Activated naive CD4-positive, alpha-beta T cell treated with anti-CD3 and anti-CD28 coated beads, Interleukin-2, amount 10 ng/mL, durations not matched to agents 7 days and 5 days (primary cell): ENCODE results near the gene KCNMB4.

ENCODE experiments used
- CTCF ChIA-PET: fragments of 350-600 bp; sonication (Branson Sonifier 250); formaldehyde crosslinking; loops from one replicate; lab custom pipeline; 2021; ENCODE audit warnings: antibody characterized with exemption; lab: Charles Lee
- DNase-seq: peaks from one replicate; pipeline ENCODE4 v3.0.0-alpha.2; 2020
- H3K27ac Mint-ChIP-seq: one replicate; pipeline ENCODE4 v1.8.0; 2021; ENCODE audit warnings: mild to moderate bottlenecking, moderate library complexity, mixed read lengths
- H3K27me3 Mint-ChIP-seq: one replicate; pipeline ENCODE4 v1.8.0; 2021; ENCODE audit warnings: mild to moderate bottlenecking, mixed read lengths
- H3K36me3 Mint-ChIP-seq: one replicate; pipeline ENCODE4 v1.8.0; 2021; ENCODE audit warnings: mixed read lengths
- H3K4me1 Mint-ChIP-seq: one replicate; pipeline ENCODE4 v1.8.0; 2021; ENCODE audit warnings: mixed read lengths
- H3K4me3 Mint-ChIP-seq: one replicate; pipeline ENCODE4 v1.8.0; 2021; ENCODE audit warnings: mild to moderate bottlenecking, moderate library complexity, mixed read lengths
- H3K9me3 Mint-ChIP-seq: one replicate; pipeline ENCODE4 v1.8.0; 2021; ENCODE audit warnings: mixed read lengths

The KCNMB4 gene

DNA sequence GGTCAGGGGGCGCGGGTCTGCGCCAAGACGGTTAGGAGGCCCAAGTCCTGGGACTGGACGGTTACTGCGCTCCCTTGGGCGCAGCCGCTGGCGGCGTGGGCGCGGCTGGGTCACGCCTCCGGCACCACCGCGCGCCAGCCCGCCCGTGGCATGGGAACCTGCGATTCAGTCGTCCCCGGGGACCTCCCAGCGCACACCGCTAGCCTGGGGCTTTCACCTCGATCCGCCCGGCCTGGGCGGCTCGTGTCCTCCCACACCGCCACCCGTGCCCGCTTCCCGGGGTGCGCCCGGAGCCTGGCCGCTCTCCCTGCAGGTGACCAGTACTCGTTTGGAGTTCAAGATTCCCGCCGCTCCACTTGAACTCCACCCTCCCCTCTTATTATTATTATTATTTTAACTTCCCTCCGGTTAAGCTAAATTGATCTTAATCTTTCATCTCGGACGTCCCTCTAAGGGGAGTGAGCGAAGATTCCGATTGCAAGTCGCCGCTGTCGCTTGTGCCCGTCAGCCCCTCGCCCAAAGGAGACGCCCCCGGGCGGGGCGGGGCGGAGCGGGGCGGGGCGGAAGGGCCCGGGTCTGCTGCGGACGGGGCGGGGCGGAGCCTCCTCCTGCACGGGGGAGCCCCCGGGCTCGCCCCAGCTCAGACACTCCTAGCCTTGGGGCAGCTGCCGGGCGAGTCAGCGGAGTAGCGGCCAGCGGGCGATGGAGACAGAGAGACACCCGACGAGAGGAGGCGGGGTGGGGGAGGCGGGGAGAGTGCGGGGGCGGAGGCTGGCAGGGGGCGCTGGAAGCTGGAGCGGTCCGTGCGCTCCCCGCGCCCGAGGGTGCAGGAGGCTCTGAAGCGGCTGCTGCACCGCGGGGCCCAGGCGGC is at the start of gene KCNMB4:
TSS of gene KCNMB4 (plus strand) at position 643 of the 871 bp plus-strand sequence. CDS start 445 bp downstream, outside the sequence.
- H3K36me3 Mint-ChIP-seq = no peaks in the 10 kb centered on the region
- H3K4me3 Mint-ChIP-seq = peak within 1 kb of the TSS; percentile 87
- H3K27me3 Mint-ChIP-seq = peaks cover 40% of the 10 kb centered on the region
- DNase-seq = peak; percentile 82
- H3K9me3 Mint-ChIP-seq = no peaks in the 10 kb centered on the region
- peak within 1 kb of the TSS; percentile 33 for H3K27ac Mint-ChIP-seq
- peaks cover 25% of the 10 kb centered on the region for H3K4me1 Mint-ChIP-seq
- CTCF ChIA-PET = no interaction called here

DNA sequence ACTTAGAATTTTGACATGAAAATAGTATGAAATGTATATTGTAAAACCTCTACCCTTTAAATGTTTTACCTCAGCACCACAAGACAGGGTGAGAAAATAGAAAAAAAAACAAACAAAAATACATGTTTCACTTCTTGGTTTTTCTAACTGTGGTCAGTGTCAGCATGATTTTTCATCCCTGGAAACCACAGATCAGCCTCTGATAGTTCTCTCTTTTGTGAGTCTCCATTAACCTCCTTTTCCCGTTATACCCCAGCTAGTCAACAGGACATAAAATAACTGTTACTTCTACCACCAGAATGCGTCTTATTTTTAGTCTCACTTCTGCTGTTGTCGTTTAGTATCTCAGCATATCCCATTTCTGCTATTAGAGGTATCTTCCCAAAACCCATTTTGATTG is 48.3 kb upstream of the KCNMB4 start:
- Mint-ChIP-seq H3K27ac (no peak overlapping the region), H3K27me3 (no peaks in the 10 kb centered on the region), H3K4me3 (no peak overlapping the region), H3K4me1 (peaks cover 7% of the 10 kb centered on the region), H3K9me3 (no peaks in the 10 kb centered on the region), H3K36me3 (peaks cover 24% of the 10 kb centered on the region)
- CTCF ChIA-PET = no interaction called here
- DNase-seq = no peak

DNA sequence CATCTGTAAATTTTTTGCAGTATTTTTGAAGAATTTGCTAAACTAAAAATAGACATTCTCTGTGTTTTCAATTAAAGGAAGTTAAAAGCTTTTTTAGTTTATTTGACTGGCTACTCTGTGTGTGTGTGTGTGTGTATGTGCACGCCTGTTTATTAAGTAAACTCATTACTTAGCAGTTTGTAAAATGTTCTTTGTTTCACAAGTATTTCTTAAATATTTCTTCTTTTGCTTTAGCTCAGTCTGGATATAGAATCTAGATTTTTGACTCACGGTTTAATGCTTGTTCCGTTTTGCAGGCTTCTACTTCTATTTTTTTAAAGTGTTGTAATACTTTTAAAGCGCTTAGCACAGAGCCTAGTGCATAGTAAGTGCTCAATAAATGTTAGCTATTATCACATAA is 46.5 kb upstream of the KCNMB4 start:
- CTCF ChIA-PET = no interaction called here
- H3K9me3 Mint-ChIP-seq = no peaks in the 10 kb centered on the region
- peak overlapping the region; percentile 19 for H3K27ac Mint-ChIP-seq
- H3K36me3 Mint-ChIP-seq = peaks cover 28% of the 10 kb centered on the region
- peaks cover 7% of the 10 kb centered on the region for H3K4me1 Mint-ChIP-seq
- no peaks in the 10 kb centered on the region for H3K27me3 Mint-ChIP-seq
- DNase-seq = no peak
- H3K4me3 Mint-ChIP-seq = no peak overlapping the region

GRCh38 chr12:70321191-70321590 is 44.9 kb upstream of the KCNMB4 start:
- CTCF ChIA-PET = no interaction called here
- peaks cover 32% of the 10 kb centered on the region for H3K36me3 Mint-ChIP-seq
- peaks cover 4% of the 10 kb centered on the region for H3K4me1 Mint-ChIP-seq
- H3K9me3 Mint-ChIP-seq = no peaks in the 10 kb centered on the region
- no peaks in the 10 kb centered on the region for H3K27me3 Mint-ChIP-seq
- no peak overlapping the region for H3K4me3 Mint-ChIP-seq
- H3K27ac Mint-ChIP-seq = no peak overlapping the region
- DNase-seq = no peak

GRCh38 chr12:70327541-70327940 is 38.5 kb upstream of the KCNMB4 start:
- Mint-ChIP-seq H3K4me3 (no peak overlapping the region), H3K27me3 (no peaks in the 10 kb centered on the region), H3K9me3 (peaks cover 3% of the 10 kb centered on the region), H3K27ac (no peak overlapping the region), H3K36me3 (peaks cover 51% of the 10 kb centered on the region), H3K4me1 (peaks cover 2% of the 10 kb centered on the region)
- no peak for DNase-seq
- CTCF ChIA-PET = no interaction called here

DNA sequence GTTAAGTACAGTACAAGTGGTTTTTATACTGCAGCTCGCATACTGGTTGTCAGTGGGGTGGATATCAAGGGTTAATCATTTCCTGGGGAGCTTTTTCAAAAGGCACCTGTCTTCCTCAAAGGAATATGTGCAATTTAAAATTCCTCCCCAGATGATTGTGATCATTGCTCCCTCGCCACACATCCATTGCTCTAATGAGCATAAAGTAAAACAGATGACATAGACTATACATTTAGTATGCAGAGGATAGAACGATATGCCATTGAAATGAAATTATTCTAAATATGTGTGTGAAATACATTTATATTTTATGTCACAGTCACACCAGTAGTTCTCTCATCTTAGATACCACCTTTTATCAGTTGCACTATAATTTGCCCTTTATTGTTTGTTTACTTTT is 36.4 kb upstream of the KCNMB4 start:
- DNase-seq = no peak

GRCh38 chr12:70330158-70330557 is 35.9 kb upstream of the KCNMB4 start:
- no peak overlapping the region for H3K27ac Mint-ChIP-seq
- CTCF ChIA-PET = no interaction called here
- H3K4me1 Mint-ChIP-seq = peaks cover 9% of the 10 kb centered on the region
- no peak overlapping the region for H3K4me3 Mint-ChIP-seq
- no peak for DNase-seq
- no peaks in the 10 kb centered on the region for H3K27me3 Mint-ChIP-seq
- H3K36me3 Mint-ChIP-seq = peaks cover 42% of the 10 kb centered on the region
- peaks cover 3% of the 10 kb centered on the region for H3K9me3 Mint-ChIP-seq

More for the DNA sequence above, 36.4 kb upstream of the KCNMB4 start:
- no peak overlapping the region for H3K4me3 Mint-ChIP-seq
- peaks cover 3% of the 10 kb centered on the region for H3K9me3 Mint-ChIP-seq
- H3K27me3 Mint-ChIP-seq = no peaks in the 10 kb centered on the region
- H3K27ac Mint-ChIP-seq = no peak overlapping the region
- peaks cover 42% of the 10 kb centered on the region for H3K36me3 Mint-ChIP-seq
- CTCF ChIA-PET = no interaction called here
- peaks cover 9% of the 10 kb centered on the region for H3K4me1 Mint-ChIP-seq

GRCh38 chr12:70332236-70332635 is 33.9 kb upstream of the KCNMB4 start:
- H3K9me3 Mint-ChIP-seq = no peaks in the 10 kb centered on the region
- H3K4me1 Mint-ChIP-seq = peaks cover 9% of the 10 kb centered on the region
- H3K27me3 Mint-ChIP-seq = no peaks in the 10 kb centered on the region
- H3K4me3 Mint-ChIP-seq = no peak overlapping the region
- H3K27ac Mint-ChIP-seq = no peak overlapping the region
- DNase-seq = no peak
- peaks cover 43% of the 10 kb centered on the region for H3K36me3 Mint-ChIP-seq
- CTCF ChIA-PET = no interaction called here

GRCh38 chr12:70334742-70335141 is 31.3 kb upstream of the KCNMB4 start:
- no peaks in the 10 kb centered on the region for H3K27me3 Mint-ChIP-seq
- H3K9me3 Mint-ChIP-seq = no peaks in the 10 kb centered on the region
- H3K36me3 Mint-ChIP-seq = peaks cover 45% of the 10 kb centered on the region
- no peak for DNase-seq
- no peak overlapping the region for H3K4me3 Mint-ChIP-seq
- CTCF ChIA-PET = no interaction called here
- no peak overlapping the region for H3K27ac Mint-ChIP-seq
- peaks cover 9% of the 10 kb centered on the region for H3K4me1 Mint-ChIP-seq

- no peak overlapping the region for H3K27ac Mint-ChIP-seq
- no peak overlapping the region for H3K4me3 Mint-ChIP-seq
- peaks cover 46% of the 10 kb centered on the region for H3K36me3 Mint-ChIP-seq
- no peaks in the 10 kb centered on the region for H3K9me3 Mint-ChIP-seq
- no peaks in the 10 kb centered on the region for H3K27me3 Mint-ChIP-seq
- CTCF ChIA-PET = no interaction called here
- H3K4me1 Mint-ChIP-seq = no peaks in the 10 kb centered on the region
- no peak for DNase-seq
Observed at GRCh38 chr12:70338531-70338930, 27.6 kb upstream of the KCNMB4 start.

DNA sequence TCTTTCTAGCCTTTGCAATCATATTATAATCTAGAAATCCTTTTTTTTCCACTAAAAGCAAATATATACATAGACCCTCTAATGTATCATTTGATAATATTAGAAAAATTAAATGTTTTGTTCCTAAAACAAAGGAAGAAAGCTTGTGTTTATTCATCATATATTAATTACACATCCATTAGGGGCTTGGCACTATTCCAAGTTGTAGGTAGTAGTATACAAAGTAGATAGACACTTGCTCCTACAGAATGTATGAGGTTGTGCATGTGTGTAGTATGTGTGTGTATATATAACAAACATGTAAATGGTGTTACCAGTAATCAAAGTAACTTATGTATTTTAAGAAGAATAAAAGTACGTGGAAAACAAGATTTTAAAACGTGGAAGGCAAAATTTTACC is 15.0 kb upstream of the KCNMB4 start:
- H3K9me3 Mint-ChIP-seq = no peaks in the 10 kb centered on the region
- no peak for DNase-seq
- no peaks in the 10 kb centered on the region for H3K27me3 Mint-ChIP-seq
- CTCF ChIA-PET = no interaction called here
- no peak overlapping the region for H3K27ac Mint-ChIP-seq
- H3K36me3 Mint-ChIP-seq = peaks cover 28% of the 10 kb centered on the region
- no peak overlapping the region for H3K4me3 Mint-ChIP-seq
- H3K4me1 Mint-ChIP-seq = no peaks in the 10 kb centered on the region

DNA sequence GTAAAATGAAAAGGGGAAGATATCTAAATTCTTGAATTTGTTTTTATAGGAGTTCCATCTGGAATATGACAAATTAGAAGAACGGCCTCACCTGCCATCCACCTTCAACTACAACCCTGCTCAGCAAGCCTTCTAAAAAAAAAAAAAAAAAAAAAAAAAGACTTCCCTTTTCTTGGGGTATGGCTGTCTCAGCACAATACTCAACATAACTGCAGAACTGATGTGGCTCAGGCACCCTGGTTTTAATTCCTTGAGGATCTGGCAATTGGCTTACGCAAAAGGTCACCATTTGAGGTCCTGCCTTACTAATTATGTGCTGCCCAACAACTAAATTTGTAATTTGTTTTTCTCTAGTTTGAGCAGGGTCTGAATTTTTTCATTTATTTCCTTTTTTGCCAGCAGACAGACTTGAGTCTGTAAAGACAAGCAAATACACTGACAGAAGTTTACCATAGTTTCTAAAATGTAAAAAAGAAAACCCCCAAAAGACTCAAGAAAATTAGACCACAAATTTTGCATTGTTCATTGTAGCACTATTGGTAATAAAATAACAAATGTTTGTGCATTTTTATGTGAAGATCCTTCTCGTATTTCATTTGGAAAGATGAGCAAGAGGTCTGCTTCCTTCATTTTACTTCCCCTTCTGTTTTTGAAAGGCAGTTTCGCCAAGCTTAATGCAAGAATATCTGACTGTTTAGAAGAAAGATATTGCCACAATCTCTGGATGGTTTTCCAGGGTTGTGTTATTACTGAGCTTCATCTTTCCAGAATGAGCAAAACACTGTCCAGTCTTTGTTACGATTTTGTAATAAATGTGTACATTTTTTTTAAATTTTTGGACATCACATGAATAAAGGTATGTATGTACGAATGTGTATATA is 12.1 kb upstream of the KCNMB4 start:
- CTCF ChIA-PET = no interaction called here
- Mint-ChIP-seq H3K4me1 (no peaks in the 10 kb centered on the region), H3K4me3 (no peak overlapping the region), H3K36me3 (peaks cover 21% of the 10 kb centered on the region), H3K9me3 (no peaks in the 10 kb centered on the region), H3K27me3 (no peaks in the 10 kb centered on the region), H3K27ac (no peak overlapping the region)
- DNase-seq = no peak

- H3K27ac Mint-ChIP-seq = no peak overlapping the region
- no peaks in the 10 kb centered on the region for H3K9me3 Mint-ChIP-seq
- H3K4me3 Mint-ChIP-seq = no peak overlapping the region
- H3K4me1 Mint-ChIP-seq = no peaks in the 10 kb centered on the region
- H3K27me3 Mint-ChIP-seq = no peaks in the 10 kb centered on the region
- H3K36me3 Mint-ChIP-seq = peaks cover 18% of the 10 kb centered on the region
- no peak for DNase-seq
- CTCF ChIA-PET = no interaction called here
Observed at GRCh38 chr12:70354787-70355186, 11.3 kb upstream of the KCNMB4 start.

DNA sequence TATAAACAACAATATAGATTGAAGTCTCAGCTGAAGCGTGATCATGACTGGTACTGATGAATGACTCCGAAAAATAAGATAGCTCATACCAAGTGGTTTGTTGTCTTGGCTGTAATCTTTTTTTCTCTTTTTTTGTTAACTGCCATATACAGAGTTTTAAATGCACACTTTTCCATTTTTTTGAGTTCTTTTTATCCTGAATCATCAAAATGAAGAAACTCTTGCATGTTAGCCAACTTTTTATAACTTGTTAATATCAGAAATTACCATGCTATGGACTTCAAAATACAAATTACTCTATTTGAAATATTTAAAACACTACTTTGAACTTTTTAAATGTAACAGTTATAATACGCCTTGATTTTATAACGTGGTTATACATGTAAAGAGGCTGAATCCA is 10.1 kb upstream of the KCNMB4 start:
- CTCF ChIA-PET = no interaction called here
- DNase-seq = no peak
- H3K9me3 Mint-ChIP-seq = no peaks in the 10 kb centered on the region
- peaks cover 18% of the 10 kb centered on the region for H3K36me3 Mint-ChIP-seq
- H3K27me3 Mint-ChIP-seq = no peaks in the 10 kb centered on the region
- no peaks in the 10 kb centered on the region for H3K4me1 Mint-ChIP-seq
- no peak overlapping the region for H3K4me3 Mint-ChIP-seq
- no peak overlapping the region for H3K27ac Mint-ChIP-seq
